Left ventricle myocardium inferior (tissue), 1 donor: Measurements from ENCODE around the gene CHD9. TPM values are rescaled to one million over a fixed set of nuclear protein-coding genes. Genes with fewer than 3 reads are reported as not detected.
"Not testable (repeated sequence)": the region's sequence is repeated elsewhere in the genome, so short reads cannot be mapped to it uniquely, and the experiment has no call there.

Experiments
- DNase-seq: peaks from one replicate; pipeline ENCODE4 v3.0.0-alpha.2; 2020
- H3K27ac ChIP-seq: fragments of 200-600 bp; replicated peaks from 2 replicates; pipeline ENCODE4 v1.8.0; 2021
- H3K27me3 ChIP-seq: fragments of 200-600 bp; 2 replicates; pipeline ENCODE4 v1.8.0; 2021; ENCODE audit warnings: low read depth
- H3K36me3 ChIP-seq: fragments of 200-600 bp; 2 replicates; pipeline ENCODE4 v1.8.0; 2021
- H3K4me1 ChIP-seq: fragments of 200-600 bp; 2 replicates; pipeline ENCODE4 v1.8.0; 2021
- H3K4me3 ChIP-seq: fragments of 200-600 bp; 2 replicates; pipeline ENCODE4 v1.8.0; 2021; ENCODE audit warnings: mild to moderate bottlenecking, moderate library complexity
- H3K9me3 ChIP-seq: fragments of 200-600 bp; replicated peaks from 2 replicates; pipeline ENCODE4 v1.8.0; 2021
- intact Hi-C: fragments of 100-400 bp; cut with micrococcal nuclease; formaldehyde crosslinking; loops from one replicate; pipeline ENCODE4 v1.11.0; 2022
- total RNA-seq: library from RNA; stranded (reverse); fragmentation: NEBNext Ultra II Directional; extraction: Animal tissue kit (Norgen Biotek cat#: 25700); gene quantifications from one replicate; pipeline ENCODE4 v1.2.1, GENCODE V29; 2021
- TF ChIP-seq, protein P1 (sequence below): fragments of 200-600 bp; IDR thresholded peaks from 2 replicates; pipeline ENCODE4 v1.8.0; 2021; ENCODE audit warnings: antibody characterized with exemption, mild to moderate bottlenecking, borderline replicate concordance
- donor health status: DM: no; HTN: yes; CAD: no; lungs with severe emphysema.

The CHD9 gene
- total RNA-seq, 1 donor from 2014 or later, result 38.9 TPM

DNA sequence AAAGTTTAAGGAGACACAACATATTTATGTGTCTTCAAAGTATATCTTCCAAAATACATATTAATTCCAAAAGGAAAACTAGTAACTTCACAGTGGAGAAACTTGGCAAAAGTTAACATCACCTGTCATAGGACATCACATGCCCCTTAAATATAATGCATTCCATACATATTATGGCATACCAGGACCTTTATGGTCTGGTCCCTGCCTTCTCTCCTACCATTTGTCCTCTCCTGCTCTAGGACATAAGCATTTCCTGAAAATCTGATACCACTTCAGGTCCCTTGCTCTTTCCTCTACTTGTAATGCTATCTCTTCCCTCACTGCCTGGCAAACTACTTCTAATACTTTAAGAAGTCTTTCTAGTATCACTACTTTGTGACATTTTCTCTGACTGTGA, 211.4 kb downstream of the CHD9 start:
- no peaks in the 10 kb centered on the region for H3K27me3 ChIP-seq
- no peaks in the 10 kb centered on the region for H3K9me3 ChIP-seq
- H3K27ac ChIP-seq, result no peak overlapping the region
- intact Hi-C loops, result no loop called here
- no peaks in the 10 kb centered on the region for H3K4me1 ChIP-seq
- TF ChIP-seq, protein P1, sequence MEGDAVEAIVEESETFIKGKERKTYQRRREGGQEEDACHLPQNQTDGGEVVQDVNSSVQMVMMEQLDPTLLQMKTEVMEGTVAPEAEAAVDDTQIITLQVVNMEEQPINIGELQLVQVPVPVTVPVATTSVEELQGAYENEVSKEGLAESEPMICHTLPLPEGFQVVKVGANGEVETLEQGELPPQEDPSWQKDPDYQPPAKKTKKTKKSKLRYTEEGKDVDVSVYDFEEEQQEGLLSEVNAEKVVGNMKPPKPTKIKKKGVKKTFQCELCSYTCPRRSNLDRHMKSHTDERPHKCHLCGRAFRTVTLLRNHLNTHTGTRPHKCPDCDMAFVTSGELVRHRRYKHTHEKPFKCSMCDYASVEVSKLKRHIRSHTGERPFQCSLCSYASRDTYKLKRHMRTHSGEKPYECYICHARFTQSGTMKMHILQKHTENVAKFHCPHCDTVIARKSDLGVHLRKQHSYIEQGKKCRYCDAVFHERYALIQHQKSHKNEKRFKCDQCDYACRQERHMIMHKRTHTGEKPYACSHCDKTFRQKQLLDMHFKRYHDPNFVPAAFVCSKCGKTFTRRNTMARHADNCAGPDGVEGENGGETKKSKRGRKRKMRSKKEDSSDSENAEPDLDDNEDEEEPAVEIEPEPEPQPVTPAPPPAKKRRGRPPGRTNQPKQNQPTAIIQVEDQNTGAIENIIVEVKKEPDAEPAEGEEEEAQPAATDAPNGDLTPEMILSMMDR, result no peak
- DNase-seq, result no peak
- H3K36me3 ChIP-seq, result peaks cover 85% of the 10 kb centered on the region
- no peak overlapping the region for H3K4me3 ChIP-seq

DNA sequence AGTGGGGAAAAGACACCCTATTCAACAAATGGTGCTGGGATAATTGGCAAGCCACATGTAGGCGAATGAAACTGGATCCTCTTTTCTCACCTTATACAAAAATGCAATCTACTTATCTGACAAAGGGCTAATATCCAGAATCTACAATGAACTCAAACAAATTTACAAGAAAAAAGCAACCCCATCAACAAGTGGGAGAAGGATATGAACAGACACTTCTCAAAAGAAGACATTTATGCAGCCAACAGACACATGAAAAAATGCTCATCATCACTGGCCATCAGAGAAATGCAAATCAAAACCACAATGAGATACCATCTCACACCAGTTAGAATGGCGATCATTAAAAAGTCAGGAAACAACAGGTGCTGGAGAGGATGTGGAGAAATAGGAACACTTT, 223.7 kb downstream of the CHD9 start:
- H3K36me3 ChIP-seq, result peaks cover 74% of the 10 kb centered on the region
- peaks cover 10% of the 10 kb centered on the region for H3K4me1 ChIP-seq
- H3K9me3 ChIP-seq, H3K27ac ChIP-seq, intact Hi-C loops, DNase-seq, H3K4me3 ChIP-seq, H3K27me3 ChIP-seq: not testable (repeated sequence)

DNA sequence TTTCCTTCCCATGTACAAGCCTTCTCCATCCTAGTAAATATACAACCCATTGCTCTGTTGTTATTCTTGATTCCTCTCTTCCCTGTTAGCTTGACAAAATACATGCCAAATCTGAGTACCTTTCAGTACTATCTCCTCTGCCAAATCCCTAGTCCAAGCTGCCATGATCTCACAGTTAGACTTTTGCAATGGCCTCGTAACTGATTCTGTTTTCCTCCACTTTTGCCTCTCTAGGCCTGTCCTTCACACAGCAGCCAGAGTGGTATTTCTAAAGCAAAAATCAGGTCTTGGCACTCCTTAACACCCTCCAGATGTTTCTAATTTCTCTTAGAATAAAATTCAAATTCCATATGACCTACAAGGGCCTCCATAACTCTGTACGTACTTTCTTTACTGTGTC, 226.5 kb downstream of the CHD9 start:
- intact Hi-C loops, result loop anchor here (10.0 kb wide), 1 partner anchor 46 kb away; no protein-coding TSS in a partner anchor
- no peak for DNase-seq
- H3K4me1 ChIP-seq, result peaks cover 12% of the 10 kb centered on the region
- no peaks in the 10 kb centered on the region for H3K9me3 ChIP-seq
- peaks cover 66% of the 10 kb centered on the region for H3K36me3 ChIP-seq
- TF ChIP-seq, protein P1, result no peak
- H3K4me3 ChIP-seq, result no peak overlapping the region
- peak overlapping the region; percentile 17 for H3K27ac ChIP-seq
- no peaks in the 10 kb centered on the region for H3K27me3 ChIP-seq

DNA sequence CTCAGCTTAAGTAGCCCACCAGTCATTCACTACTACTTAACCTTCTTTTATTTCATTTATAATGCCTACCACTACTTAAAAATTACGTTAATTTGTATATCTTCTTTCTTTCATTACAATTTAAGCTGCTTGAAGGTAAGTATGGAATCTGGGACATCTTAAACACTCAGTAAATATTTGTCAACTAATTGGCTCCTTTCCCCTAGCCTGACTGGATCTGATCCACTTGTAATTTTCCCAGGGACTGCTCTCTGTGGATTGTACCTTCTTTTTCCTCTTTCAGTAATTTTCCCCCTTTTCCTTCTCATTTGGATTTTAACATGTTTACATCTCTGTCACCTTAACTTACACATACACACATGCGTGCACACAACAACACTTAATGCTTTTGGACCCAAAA, 227.1 kb downstream of the CHD9 start:
- no peak for DNase-seq
- TF ChIP-seq, protein P1, result no peak
- peaks cover 66% of the 10 kb centered on the region for H3K36me3 ChIP-seq
- H3K4me1 ChIP-seq, result peaks cover 12% of the 10 kb centered on the region
- intact Hi-C loops, result loop anchor here (10.0 kb wide), 1 partner anchor 47 kb away; no protein-coding TSS in a partner anchor
- no peaks in the 10 kb centered on the region for H3K27me3 ChIP-seq
- H3K9me3 ChIP-seq, result no peaks in the 10 kb centered on the region
- no peak overlapping the region for H3K4me3 ChIP-seq
- peak overlapping the region; percentile 17 for H3K27ac ChIP-seq

DNA sequence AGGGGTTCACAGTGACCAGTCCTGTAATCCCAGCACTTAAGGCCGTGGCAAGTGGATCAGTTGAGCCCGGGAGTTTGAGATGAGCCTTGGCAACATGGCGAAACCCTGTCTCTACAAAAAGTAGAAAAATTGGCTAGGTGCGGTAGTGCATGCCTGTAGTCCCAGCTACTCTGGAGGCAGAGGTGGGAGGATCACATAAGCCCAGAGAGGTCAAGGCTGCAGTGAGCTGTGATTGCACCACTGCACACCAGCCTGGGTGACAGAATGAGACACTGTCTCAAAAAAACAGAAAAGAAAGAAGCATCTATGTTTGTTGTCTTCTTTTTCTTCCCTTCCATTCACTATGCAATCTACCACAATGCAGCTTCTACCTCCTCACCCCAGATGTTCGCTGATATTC, 227.5 kb downstream of the CHD9 start:
- no peak for DNase-seq
- Histone ChIP-seq H3K4me3 (no peak overlapping the region), H3K27ac (no peak overlapping the region), H3K9me3 (no peaks in the 10 kb centered on the region), H3K4me1 (peaks cover 12% of the 10 kb centered on the region), H3K36me3 (peaks cover 66% of the 10 kb centered on the region), H3K27me3 (no peaks in the 10 kb centered on the region)
- intact Hi-C loops, result loop anchor here (10.0 kb wide), 1 partner anchor 48 kb away; no protein-coding TSS in a partner anchor
- TF ChIP-seq, protein P1, result no peak

DNA sequence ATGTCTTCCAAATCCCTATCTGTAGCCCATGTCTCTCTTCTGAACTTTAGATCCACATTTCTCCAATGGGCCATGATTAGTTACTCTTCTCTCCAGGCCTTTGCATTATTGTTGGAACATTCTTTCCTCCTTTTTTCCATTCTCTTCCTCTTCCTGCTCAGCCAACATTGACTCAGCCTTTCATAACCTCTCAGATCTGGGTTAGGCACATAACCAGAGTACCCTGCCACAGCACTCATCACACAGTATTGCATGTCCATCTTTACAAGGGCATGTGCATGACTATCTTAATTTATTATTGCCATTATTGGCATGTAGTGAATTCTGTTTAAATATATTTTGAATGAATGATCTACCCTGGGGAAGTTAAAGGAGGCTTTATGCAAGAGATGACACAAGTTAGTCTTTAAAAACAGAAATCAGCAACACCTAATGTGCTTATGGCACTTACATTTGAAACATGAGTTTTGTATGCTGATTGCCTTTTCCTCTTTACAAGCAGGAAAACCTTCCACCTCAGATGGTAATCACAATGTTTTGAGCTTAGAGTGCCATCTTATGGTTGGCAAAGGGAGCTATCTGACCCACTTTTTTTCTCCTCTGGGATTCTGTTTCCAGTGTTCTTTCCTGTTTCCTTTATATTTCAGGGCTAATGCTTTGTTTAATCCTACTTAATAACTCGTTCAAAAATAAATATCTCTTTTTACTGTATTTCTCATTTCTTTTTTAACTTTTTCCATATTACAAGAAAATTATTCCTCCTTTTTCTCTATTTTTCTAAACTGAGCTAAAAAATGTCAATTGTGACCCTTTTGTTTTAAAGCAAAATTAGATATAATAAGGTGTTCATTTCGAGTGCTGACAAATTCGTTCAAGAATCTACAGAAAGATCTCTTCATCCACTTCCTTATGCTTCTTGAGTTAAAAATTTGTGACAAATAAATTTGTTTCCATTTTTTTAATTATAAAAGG, 228.5 kb downstream of the CHD9 start:
- H3K36me3 ChIP-seq, result peaks cover 66% of the 10 kb centered on the region
- H3K27me3 ChIP-seq, result no peaks in the 10 kb centered on the region
- H3K9me3 ChIP-seq, result no peaks in the 10 kb centered on the region
- H3K4me3 ChIP-seq, result no peak overlapping the region
- H3K4me1 ChIP-seq, result peaks cover 12% of the 10 kb centered on the region
- TF ChIP-seq, protein P1, result peak; percentile 53
- peak overlapping the region; percentile 33 for H3K27ac ChIP-seq
- DNase-seq, result no peak
- intact Hi-C loops, result loop anchor here (10.0 kb wide), 1 partner anchor 48 kb away; no protein-coding TSS in a partner anchor
